Stimulated activated CD4-positive, alpha-beta T cell treated with anti-CD3 and anti-CD28 coated beads, Interleukin-2, amount 100 ng/mL, for 24 hours (primary cell): ENCODE results near the gene PTPRM.

ENCODE experiments used
- DNase-seq, 2 donors: peaks; one replicate each; pipeline ENCODE4 v3.0.0-alpha.2; 2020

PTPRM gene

GRCh38 chr18:7764405-7764804, 197.3 kb downstream of the PTPRM start:
- no peak for DNase-seq

DNA sequence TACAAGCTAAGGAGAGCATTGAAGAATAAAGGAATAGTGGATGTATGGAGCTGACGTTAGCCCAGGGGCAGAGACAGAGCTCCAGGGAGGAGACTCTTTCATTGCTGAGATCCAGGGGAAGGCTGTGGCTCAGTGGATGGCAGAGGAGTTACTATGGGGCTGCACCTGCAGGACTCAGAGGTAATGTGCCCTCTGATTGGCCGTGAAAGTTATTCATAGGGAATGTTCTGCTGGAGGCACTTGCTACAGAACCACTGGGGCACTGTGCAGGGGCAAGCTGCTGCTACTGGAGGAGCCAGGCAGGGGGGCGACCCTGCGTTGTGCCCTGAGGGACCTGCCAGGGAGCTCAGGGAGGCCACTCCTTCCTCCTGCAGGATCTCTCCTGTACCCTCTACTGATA, 199.2 kb downstream of the PTPRM start:
- DNase-seq = no peak

DNA sequence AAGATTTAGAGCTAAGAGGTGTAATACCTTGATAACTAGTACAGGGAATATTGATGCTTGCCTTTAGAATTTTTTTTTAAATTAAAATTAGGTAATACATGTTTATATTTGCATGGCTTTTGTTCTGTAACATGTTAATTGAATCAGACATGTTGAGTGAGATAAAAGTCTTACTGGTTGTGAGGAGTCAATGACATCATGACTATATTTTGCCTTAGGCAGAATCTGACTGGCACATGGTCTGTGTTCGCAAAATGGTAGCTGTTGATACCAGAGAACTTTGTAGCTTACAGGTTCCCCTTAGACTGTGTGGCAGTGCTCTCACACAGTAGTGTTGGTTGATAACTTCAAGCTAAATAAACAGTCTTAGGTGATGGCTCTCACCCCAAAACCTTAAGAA, 199.7 kb downstream of the PTPRM start:
- no peak for DNase-seq

DNA sequence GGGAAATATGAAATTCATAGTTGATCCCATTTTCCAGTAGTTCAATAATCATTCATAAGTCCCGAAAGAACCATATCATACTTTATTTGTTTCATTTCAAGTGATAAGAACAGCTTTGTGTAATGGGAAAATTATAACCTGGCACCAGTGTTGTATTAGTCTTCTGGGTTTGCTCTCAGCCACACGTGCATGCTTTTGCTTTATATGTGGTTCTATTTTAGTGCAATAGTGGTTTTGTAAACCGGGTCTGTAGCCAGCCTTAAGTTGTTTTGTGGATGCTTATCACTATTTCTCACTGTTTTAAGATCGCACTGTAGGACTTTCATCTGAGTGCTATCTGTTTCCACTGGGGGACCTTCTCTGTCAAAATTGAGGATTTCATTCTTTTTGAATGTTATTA, 203.8 kb downstream of the PTPRM start:
- no peak for DNase-seq

GRCh38 chr18:7772510-7772888, 205.4 kb downstream of the PTPRM start:
- DNase-seq = no peak

DNA sequence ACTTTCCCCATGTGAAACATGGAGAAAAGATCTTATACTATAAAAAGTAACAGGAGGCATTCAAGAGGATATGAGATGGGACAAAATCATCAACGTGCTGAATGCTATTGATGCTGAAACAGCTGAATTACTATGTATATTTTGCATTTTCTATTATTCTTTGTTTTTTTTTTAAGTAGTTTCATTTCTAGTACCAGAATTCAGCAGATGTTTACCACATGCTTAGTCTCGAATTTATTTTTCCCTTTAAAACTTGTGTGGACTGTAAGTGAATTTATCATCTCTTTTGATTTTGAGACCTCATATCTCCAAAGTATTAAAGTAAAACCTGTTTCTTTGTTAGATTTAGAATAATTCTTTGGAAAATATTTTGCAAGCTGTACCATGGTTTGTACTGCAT, 205.8 kb downstream of the PTPRM start:
- DNase-seq = no peak

GRCh38 chr18:7775128-7775527, 208.0 kb downstream of the PTPRM start:
- DNase-seq = no peak

DNA sequence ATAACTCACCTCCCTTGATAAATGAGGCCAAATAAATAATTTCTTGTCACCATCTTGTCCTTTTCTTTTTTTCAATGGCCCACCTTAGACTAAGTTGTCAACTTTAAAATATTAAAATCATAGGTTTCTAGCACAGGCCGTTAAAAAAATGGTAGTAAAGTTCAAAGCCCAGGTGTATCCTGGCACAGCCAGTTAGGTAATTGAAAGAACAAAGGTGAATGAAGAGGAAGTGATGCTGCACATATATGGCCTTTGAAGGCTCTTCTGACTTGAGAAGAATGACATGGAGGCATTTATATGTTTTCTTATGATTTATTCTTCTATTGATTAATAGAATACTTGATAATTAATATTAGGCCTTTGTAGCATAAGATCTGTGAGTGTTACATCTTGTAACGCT, 208.7 kb downstream of the PTPRM start:
- no peak for DNase-seq

GRCh38 chr18:7778181-7778580, 211.1 kb downstream of the PTPRM start:
- no peak for DNase-seq

DNA sequence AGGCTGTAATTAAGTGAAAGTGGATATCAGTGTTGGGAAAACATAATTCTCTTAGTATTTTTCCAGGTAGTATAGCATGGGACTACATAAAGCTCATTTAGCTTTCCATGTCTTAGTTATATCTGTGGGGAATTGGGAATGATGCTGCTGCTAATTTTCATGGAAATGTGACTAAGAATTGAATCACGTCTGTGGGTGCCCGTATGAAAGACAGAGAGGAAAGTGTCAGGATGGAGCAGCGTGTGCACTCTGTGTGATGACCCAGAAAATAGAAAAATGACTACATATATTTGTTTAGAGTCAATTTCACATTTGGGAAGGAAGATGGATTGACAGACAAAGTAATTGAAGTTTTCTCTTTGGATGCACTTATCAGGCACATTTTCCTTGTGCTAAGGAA, 212.1 kb downstream of the PTPRM start:
- DNase-seq = no peak

GRCh38 chr18:7784171-7784570, 217.1 kb downstream of the PTPRM start:
- DNase-seq = no peak

DNA sequence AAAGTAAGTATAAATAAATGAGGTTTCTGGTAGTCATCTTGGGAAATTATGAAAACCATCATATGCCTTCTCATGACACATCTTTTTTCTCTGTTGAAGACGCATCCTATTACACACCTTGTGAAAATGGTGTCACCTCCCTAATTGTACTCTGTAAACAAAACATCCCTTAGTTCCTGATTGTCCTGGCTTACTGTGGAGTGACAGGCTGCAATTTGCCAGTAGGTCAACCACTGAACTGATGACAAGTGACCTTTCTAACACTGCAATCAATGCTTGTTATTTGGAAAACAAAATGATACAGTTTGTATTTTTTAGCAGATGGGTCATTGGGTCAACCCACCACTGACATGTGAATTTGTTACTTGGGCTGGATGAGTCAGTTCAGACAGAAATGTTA, 219.5 kb downstream of the PTPRM start:
- DNase-seq = no peak

GRCh38 chr18:7787339-7787738, 220.2 kb downstream of the PTPRM start:
- no peak for DNase-seq

DNA sequence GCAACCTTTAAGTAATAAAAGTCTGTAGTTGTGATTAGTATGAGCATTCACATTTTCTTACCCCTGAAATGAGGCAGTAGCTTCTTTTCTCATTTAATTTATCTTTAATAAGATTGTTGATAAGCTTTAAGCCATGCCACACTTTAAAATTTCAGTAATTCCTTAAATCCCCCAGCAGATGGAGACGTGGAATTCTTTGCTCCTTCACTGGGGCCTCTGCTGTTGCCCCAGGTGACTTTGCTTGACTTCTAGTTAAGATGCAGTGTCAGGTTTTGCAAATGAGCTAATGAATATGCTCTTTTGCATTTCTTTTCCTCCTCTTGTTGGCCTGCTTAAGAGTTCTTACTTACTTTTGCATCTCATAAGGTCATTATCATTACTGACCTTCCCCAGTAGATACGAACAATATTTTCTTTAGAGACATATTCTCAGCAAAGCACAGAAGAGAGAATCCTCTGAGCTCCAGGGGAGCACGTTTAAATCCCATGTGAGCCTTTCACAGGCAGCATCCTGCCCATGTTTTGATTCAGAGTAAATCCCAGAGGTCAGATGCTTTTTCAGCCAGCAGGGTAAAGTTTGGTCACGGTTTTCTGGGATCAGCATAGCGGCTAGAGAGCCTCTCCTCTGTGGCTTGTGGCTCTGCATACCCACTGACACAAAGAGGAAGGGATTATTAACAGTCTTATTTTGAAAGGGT, 222.9 kb downstream of the PTPRM start:
- DNase-seq = no peak

GRCh38 chr18:7793100-7793499, 226.0 kb downstream of the PTPRM start:
- DNase-seq = no peak

- DNase-seq = no peak
Measured at GRCh38 chr18:7803956-7804469, 236.9 kb downstream of the PTPRM start.

DNA sequence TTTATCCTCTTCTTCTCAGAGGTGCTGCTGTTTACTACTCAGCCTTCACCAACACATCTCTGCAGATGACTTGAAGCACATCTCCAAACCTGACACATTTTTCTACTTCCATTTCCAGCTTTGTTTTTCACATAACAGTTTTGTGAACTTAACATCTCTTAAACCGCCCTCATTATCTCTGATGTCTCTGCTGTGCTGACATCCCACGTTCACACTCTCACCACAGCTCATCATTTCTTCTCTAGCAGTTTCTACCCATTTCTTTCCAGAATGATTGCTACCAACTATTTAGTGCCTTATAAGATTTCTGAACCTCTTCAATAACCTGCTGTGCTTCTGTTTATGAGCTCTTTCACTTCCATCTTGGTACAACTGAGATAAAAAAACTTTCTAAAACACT, 238.0 kb downstream of the PTPRM start:
- DNase-seq = no peak

GRCh38 chr18:7805880-7806279, 238.8 kb downstream of the PTPRM start:
- no peak for DNase-seq

DNA sequence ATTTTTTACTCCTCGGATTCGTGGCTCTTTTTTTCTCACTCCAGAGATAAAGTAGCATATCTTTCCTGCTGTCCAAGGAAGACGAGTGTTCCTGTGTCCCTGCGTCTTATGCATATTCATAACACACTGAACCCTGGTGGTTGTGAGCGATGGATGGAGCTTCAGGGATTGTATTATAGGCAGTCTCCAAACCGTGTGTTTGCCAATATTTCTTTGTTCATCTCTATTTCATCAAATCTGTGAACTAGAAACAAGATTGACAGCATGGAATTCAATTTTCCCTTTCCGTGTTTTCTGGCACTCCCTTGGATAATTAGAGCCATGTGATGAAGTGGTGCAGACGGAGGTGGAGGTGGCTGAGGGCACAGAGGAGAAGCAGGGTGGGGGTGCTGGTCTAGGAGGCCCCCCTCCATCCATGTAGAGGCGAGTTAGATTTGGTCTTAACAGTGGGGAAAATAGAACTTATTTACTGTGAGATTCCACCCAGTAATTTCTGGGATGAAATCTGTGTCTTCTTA, 240.9 kb downstream of the PTPRM start:
- no peak for DNase-seq

GRCh38 chr18:7808992-7809391, 241.9 kb downstream of the PTPRM start:
- DNase-seq = no peak

- no peak for DNase-seq
Measured at GRCh38 chr18:7809455-7809854, 242.3 kb downstream of the PTPRM start.

DNA sequence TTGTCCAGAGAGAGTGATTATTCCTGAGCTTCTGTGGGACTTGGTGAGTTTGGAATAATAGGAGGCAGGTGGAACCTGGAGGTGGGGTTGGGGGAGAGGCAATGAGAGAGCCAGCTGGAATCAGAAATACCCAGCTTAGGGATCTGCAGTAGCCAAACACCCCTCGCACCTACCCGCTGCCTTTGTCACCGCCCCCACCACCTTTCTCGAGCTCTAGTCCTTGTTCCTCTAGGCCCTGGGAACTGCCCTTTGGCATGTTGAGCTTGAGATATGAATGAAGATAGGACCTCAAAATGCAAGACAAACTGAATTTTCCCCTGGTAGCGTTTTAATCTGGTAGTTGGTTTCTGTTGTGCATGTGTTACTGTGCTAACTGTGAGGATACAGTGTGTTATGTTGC, 242.9 kb downstream of the PTPRM start:
- no peak for DNase-seq

- DNase-seq = no peak
Measured at GRCh38 chr18:7812431-7813063, 245.4 kb downstream of the PTPRM start.

- no peak for DNase-seq
Measured at GRCh38 chr18:7813131-7813530, 246.0 kb downstream of the PTPRM start.
